Measurements from ENCODE around the gene STAB2.

Gene STAB2

DNA sequence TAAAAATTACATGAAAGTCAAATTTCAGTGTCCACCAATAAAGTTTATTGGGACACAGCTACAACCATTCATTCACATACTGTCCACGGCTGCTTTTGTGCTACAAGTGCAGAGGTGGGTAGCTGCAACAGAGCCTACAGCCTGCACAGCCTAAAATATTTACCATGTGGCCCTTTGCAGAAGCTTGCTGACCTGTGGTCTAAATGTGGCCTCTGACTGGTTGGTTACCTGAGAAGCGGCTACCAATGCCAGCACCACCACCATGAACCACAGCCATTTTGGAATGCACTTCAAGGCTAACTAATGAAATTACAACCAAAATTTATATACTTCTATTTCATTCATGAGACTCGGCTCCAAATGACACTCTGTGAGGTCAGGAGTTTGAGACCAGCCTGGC, 195.3 kb downstream of the STAB2 start:
- no peak for DNase-seq (ENCODE audit: low read depth)

DNA sequence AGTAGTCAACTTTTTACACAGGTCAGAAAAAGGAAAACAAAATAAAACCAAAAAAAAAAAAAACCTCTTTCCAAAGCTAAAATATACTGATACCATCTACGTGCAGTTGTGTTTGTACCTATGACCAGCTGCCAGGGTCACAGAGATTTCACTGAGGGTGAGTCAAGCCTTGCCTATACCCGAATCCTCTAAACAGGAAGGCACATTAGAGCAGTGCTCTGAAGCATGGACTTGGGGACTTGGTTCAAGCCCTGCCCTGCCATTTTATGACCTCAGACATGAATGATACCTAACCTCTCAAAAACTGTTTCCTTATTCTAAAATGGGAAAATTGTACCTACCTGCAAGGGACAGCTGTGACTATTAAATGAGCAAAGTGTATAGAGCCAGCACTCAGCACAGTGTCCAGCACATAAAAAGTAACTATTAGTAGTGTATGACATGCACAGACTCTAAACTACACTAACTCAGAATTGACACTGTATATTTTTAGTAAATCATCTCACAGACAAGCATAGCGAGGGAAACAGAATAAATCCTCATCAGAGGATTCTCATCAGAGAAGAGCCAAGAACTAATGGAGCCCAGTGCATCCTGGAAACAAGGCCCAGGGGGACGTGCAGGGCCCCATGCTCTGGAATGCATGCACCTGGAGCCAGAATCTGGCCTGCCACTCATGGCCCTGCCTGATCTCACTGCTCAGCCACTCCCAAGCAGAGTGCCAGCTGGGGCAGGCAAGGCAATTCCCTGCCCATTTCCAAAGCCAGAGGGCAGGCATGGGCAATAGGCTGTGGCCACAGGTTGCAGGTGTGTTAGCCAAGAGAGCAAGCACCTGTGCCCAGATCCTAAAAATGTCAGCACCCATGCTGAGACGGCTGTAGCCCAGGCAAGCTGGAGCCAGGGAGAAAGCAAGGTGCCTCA, 196.9 kb downstream of the STAB2 start:
- no peak for DNase-seq (ENCODE audit: low read depth)

DNA sequence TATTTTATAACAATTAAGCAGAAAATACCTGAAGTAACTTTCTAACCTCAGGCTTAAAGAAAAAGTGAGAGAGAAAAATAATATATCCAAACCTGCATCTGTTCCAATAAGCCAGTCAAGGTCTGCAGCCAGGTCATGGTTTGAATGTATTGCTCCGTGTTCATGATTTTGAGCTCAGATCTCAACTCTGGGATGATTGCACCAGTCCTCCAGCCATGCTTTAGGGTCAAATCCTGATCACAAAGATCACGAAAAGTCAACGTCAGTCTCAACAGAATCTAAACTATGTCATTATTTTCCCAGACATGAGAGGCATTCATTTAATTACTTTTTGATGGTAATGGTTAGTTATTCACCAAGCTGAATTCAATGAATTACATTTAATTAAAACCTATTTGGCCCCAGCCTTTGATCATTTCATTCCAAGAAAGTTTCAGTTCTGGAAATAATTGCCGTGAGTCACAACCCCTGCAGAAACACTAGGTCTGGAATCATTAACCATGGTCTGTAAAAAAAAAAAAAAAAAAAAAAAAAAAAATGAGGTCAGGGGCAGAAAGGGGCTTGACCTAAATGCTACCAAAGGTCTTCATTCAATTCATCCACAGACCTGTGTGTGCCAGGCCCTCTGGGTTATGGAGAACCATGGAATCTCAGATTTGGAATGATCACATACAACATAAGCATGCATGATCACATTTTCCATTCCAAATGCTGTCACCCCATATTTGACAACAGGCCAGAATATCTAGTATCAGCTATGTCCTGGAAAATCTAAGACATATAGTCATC, 198.4 kb downstream of the STAB2 start:
- no peak for DNase-seq (ENCODE audit: low read depth)

DNA sequence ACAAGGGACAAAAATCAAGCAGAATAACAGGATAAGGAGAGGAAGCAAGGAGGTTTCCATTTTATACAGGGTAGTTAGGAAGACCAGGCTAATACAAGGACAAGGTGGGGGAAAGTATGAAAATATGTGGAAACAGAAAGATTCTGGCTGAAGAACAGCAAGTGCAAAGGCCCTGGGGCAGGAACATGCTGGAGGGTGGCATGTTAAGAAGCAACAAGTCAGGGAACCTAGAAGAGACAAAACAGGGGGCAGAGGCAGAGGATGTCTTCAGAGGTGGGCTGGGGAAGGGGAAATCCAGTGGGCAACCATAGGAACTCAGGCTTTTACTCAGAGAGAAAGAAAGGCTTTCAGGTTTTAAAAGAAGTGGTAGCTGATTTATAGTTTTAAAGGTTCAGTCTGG, 199.1 kb downstream of the STAB2 start:
- DNase-seq (ENCODE audit: low read depth) = no peak

DNA sequence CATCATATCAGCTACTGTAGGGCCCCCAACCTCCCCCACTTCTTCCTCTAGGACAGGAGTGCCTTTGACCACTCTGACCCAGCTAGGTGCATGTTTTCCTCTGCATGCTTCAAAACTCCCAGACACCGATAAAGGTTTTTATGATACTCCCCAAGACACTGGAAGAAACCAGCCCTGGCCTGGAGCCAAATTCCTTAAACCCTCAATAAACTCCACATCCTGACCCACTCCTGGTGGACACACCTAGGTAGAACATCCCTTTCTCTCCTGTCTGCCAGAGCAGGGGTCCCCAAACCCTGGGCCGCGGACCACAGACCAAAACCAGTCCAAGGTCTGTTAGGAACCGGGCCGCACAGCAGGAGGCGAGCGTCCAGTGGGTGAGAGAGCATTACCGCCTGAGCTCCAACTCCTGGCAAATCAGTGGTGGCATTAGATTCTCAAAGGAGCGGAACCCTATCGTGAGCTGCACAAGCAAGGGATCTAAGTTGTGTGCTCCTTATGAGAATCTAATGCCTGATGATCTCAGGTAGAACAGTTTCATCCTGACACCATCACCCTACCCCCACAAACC, 204.4 kb downstream of the STAB2 start:
- no peak for DNase-seq (ENCODE audit: low read depth)

DNA sequence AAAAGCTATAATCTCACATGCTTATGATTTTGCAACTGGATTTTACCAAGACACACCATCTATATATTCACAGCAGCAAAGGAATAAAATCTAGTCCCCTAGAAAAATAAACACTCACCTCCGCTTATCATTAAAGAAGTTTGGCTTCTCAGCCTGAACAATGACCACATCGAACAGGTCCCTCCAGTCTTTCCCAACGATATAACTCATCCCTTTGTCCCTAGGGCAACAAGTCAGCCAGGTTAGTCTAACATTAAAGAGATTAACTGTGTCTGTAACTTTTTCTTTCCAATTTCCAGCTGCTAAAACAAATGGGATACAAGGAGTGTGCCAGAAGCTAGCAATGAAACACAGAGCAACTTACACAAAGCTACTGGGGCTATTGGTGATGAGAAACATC, 206.0 kb downstream of the STAB2 start:
- DNase-seq (ENCODE audit: low read depth) = no peak

DNA sequence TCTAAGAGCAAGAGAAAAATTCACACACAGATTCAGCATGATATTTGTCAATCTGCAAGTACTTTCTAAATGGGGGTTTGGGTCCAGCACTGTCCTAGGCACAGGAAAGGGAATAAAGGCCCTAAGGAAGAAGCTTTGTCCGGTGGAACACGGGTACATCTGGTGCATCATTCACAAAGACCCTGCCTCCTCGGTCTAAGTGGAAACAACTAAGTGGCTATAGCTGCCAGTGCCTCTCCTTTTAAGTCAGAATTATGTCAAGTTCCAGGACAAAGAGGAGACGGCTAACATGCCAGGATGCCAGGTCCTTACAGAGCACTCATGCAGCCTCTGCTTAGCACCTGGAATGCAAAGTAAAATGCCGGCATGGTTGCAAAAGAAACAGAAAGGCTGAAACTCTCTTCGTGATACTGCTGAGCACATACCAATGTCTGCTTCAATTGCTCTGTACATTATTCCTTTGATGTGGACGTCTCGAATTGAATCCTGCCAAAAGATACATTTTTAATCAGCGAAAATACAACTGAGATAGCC, 206.5 kb downstream of the STAB2 start:
- no peak for DNase-seq (ENCODE audit: low read depth)

DNA sequence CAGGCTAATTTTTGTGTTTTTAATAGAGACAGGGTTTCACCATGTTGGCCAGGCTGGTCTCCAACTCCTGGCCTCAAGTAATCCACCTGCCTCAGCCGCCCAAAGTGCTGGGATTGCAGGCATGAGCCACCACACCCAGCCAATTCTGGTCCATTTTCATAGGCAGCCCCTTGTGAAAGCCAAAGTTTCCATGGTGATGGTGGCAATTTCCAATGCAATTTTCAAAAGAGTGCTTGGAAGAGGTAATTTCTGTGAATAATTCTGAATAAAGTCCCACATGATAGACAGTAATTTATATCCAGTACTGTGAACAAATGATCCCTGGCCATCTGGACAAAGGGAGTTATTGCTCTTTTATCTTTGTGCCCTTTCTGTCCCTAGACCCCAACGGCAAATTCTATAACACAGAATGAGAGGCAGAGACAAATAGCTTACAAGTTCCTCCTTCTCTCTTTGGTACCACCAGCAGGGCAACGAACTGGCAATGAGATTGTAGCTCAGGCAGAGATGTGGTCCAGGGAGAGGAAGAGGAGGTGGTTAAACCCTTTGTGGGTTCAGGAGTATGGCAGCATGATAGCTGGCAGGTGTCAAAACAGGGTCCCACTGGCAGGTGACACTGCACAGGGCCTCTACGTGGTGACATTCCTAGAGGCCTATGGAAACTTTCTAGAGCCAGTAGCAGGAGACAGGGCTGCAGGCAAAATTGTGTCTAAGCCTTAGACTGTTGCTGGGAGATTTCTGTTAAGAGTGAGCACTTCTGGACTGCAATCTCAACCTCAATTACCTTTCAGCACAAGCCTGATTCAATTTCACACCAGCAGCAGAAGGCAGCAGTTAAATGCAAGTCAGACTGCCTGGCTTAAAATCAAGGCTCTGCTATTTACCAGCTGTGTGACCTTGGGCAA, 207.5 kb downstream of the STAB2 start:
- DNase-seq (ENCODE audit: low read depth) = no peak

DNA sequence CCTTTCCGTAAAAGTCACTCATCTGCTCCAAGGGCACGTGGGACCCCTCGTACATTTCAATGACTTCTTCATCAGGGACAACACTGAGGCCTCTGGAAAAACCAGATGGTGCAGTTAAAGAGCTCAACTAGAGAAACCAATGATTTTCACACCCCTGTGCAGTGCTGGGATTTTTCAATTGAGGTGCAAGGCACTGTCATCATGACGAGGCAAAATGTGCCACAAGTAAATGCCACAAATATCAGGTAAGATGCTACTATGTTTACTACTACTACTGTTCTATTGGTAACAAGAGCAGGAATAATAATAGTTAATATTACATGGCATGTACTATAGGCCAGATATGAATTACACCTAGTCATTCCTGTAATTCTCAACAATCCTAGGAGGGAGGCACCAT, 211.5 kb downstream of the STAB2 start:
- no peak for DNase-seq (ENCODE audit: low read depth)

DNA sequence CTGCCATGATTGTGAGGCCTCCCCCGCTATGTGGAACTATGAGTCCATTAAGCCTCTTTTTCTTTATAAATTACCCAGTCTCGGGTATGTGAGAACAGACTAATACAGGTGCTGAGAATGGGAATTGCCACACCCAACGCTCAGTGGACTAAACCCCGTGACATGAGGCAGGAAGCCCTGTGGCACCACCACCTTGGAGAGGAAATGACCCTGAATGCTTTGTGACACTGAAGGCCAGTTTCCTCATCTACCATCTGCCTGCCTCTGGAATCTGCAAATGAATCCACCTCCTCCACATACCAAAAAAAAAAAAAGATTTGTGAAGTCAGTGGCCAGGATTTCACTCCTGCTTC, 212.4 kb downstream of the STAB2 start:
- DNase-seq (ENCODE audit: low read depth) = no peak

DNA sequence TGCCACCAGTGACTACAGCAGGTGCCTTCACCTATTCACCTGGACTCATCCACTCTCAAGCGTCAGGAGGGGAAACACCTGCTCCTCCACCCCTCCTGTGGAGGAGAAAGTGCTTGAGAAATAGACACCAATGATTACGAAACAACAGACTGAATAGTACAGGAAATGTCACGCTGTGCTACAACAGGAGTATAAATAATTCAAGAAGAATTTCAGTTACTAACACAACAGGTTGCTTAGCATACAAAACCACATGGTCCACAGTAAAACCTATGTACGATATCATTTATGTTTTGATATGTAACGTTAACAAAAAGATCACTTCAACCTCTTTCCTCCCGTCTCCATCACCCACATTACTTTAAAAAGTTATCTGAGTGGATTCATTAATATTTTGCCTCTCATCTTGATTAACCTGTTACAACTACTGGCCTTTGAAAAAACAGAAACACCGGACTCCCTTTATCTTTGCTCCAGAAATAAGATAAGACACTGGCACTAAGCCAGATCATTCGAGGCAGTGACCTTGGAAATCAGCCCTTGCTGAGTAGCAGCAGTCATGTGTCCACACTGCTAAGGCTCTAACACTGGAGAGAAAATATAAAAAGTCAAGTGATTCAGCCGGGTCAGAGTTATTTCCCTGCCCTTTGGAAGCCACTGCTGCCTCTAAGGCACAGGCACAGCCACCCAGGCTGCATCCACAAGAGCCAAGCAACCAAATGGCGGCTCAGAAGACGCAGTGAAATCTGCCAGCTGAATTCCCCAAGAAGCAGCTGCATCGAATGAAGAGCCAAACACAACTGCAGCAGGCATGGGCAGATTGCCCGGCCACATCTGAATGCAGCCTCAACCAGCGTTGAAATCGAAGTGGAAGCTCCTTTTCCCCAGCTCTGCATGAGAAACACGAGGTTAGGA, 213.0 kb downstream of the STAB2 start:
- no peak for DNase-seq (ENCODE audit: low read depth)

DNA sequence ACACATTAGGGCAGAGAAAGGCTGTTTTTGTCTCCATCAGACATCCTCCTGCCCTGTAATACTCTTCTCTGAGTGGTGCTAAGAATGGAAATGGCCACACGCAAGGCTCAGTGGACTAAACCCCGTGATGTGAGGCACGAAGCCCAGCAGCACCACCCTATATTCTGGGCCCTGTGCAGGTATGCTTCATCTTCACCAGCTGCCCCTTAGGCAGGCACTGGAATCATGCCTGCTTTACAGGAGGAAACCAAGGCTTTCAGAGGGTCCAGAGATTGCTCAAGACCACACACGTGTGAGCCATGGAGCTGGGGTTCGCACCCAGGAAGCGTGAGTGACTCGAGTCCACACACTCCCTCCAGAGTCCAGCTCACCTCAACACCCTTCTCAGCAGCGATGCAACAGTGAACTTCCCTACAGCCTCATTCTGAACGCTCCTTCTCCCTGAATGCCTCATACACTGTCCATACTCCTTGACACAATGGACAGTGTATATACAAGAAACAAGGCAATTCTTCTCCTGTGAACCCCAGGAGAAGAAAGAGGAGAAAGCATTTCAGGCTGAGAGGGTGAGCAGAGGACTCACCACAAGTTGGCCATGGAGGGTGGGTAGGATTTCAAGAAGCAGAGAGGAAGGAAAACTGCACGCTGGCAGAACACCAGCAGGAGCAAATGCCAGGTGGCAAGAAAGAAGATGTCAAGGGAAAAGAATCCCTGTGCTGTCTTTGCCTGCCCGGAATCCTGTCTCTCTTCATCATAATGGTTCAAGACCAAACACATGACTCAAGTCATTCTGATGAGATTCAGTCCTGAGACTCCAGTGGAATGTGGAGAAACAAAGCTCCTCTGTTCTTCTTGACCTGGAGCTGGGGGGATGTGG, 214.9 kb downstream of the STAB2 start:
- no peak for DNase-seq (ENCODE audit: low read depth)

DNA sequence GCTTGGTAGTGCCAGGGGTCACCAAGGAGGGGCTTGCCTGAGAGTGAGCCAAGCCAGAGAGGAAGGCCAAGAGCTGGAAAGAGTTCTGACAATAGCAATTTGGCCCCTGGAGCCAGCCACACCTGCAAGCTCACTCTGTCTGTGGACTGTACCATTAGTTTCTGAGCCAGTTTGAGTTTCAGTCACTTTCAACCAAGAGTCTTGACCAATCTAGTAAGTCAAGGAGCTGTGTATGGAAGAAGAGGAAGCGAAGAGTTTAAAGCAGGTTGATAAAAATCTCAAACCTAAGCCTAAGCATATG, 215.5 kb downstream of the STAB2 start:
- no peak for DNase-seq (ENCODE audit: low read depth)

DNA sequence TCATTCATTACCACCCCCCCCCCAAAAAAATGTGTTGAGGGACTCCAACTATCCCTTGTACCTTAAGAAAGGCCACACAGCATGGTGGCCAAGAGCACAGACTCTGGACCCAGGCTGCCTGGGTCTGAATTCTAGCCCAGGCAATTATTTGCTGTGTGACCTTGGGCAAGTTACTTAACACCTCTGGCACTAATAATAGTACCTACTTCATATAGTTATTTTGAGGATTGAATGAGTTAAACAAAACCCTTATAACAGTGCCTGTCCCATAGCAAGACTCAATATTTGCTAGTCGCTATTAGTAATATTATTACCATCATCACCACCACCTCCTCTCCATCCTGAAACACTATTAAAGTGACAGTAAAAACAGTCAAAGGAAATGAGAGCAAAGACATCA, 216.8 kb downstream of the STAB2 start:
- DNase-seq (ENCODE audit: low read depth) = no peak

DNA sequence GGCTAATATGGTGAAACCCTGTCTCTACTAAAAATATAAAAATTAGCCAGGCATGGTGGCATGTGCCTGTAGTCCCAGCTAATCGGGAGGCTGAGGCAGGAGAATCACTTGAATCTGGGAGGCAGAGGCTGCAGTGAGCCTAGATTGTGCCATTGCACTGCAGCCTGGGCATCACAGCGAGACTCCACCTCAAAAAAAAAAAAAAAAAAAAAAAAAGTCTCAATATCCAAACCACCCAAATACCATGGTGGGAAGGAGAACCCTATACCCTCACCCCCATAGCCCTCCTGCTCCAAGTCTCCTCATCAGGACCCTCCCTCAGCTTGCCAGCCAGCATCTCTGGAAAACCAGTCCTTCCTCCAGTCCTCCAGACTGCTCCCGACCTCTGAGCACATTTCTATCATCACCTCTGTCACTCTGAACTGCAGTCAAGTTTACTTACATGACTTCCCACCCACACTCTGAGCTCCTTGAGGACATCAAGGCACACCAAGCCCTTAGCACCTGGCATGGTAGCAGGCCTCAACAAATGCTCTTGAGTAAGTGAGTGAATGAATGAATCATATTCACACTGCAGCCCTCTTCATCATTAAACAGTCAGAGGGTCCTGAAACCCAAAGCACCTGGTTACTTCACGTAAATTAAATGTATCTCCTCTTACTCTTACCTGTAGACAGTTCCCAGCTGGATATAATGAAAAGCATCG, 218.7 kb downstream of the STAB2 start:
- DNase-seq (ENCODE audit: low read depth) = no peak

DNA sequence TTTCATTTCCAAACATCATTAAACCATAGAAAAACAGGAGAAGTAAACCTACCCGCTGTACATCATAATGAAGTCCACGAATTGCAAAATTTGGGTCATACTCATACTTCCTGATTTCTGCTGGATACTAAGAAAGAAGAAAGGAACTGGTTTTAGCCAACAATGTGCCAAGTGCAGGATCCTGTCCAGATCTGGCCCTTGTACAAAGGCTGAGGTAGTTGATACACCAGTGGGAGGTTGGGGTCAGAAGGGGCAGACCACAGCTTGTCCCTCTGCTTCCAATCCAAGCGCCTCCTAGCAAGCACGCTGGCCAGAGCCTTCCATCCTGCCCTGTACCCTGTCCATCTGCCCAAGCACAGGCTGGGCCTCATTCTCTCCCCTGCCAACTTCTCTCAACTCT, 219.7 kb downstream of the STAB2 start:
- no peak for DNase-seq (ENCODE audit: low read depth)

DNA sequence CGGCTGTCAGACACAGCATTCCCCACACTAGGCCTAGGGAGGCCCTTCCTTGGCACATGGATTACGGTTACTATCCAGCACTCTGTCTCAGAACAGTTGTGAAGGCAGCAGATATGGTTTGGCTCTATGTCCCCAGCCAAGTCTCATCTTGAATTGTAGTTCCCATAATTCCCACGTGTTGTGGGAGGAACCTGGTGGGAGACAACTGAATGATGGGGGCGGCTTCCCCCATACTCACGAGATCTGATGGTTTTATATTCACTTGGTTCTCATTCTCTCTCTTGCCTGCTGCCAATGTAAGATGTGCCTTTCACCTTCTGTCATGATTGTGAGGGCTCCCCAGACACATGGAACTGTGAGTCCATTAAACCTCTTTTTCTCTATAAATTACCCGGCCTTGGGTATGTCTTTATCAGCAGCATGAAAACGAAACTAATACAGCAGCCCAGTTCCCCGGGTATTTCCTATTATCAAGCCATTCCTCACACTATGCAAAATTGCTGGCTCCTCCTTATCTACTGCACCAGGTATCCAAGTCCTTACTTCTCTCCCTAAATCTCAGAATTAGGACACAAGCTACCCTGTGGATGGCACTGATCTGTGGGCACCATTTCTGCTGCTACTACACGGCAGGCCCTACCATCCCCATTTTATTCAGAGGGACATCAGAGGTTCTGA, 220.6 kb downstream of the STAB2 start:
- DNase-seq (ENCODE audit: low read depth) = no peak

DNA sequence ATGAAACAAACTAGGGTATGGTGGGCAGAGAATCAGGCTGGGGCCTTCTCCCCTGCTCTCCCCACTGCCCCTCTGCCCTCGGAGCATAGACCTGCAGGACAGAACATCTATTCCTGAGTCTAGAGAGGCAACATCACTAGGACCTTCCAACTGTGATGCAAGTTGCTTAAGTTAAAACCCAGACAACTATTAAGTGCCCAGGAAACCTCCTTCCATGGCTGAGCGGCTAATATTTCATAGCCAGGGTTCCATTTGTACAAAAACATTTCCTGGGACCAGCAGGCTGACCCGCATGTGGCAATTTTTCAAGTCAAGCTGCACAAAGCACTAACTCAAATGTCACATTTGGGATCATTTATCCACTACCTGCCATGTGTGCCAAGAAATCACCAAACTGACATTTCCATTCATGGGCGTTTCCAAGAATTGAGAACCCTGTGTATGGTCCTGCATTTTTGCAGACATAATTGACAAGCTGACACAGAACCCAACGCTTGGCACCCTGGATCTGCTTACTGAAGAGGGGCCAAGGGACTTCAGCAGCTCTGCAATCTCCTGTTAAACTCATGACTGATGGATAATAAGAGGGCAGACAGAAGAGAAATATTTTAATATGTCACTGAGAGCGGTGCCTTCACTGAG, 221.3 kb downstream of the STAB2 start:
- no peak for DNase-seq (ENCODE audit: low read depth)

All from T-helper 22 cell (primary cell).